ENCODE results near the gene VENTX. TPM values are rescaled to one million over a fixed set of nuclear protein-coding genes. Genes with fewer than 3 reads are reported as not detected.

Gene VENTX
- total RNA-seq, 1 donor from 2014 or later, result 0.23 TPM

DNA sequence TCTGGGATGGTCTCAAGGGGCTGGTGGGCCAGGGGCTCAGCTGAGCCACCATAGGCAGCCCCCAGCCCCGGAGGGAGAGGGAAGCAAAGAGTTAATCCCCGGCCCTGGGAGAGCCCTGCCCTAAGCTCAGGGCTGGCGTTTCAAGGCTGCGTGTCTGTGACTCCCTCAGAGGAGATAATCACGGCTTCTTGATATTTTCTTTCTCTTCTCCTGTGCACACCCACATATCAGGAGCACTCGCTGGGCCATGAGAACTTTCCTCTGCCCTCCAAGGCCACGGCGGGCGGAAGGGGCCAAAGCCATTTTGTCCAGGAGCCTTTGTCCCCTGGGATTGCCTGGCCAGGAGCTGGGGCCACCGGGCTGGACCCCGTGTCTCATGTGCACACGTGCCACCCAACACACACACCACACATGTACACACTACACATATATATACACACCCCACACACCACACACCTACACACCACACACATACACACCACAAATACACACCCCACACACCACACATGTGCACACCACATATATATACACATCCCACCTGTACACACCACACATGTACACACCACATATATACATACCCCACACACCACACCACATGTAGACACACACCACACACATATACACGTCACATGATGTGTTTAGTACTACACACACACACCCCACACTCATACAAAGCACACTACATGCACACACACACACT lies 16.9 kb downstream of the VENTX start:
- no peak for TF ChIP-seq CTCF (IDR thresholded peaks at IDR 0.05; ENCODE audit: unreplicated experiment)
- Mint-ChIP-seq H3K36me3 (ENCODE audit: low read depth, unreplicated experiment) (no peaks in the 10 kb centered on the region), H3K9me3 (ENCODE audit: unreplicated experiment) (no peaks in the 10 kb centered on the region), H3K27ac (ENCODE audit: unreplicated experiment) (no peak overlapping the region), H3K27me3 (ENCODE audit: unreplicated experiment) (peaks cover 13% of the 10 kb centered on the region), H3K4me1 (ENCODE audit: unreplicated experiment) (no peaks in the 10 kb centered on the region), H3K4me3 (ENCODE audit: unreplicated experiment) (no peak overlapping the region)
- no peak for DNase-seq (ENCODE audit: low spot score)

DNA sequence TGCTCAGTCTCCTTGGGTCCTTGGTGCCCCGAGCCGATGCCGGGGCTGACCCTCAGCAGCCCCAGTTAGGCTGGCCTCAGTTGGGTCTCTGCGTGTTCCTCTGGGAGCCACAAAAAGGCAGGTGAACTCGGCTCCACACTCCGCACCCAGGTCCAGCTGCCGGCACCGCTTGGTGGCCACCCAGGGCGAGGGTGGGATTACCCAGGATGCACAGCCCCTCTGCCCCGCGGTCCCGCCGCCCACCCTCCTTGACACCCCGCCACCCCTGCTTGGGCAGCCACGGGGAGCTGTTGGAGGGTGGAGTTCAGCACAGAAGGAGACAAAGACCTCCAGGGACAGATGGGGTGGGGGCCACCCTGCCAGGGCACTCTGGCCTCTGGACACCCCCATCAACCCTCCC lies 17.7 kb downstream of the VENTX start:
- H3K9me3 Mint-ChIP-seq (ENCODE audit: unreplicated experiment), result no peaks in the 10 kb centered on the region
- no peaks in the 10 kb centered on the region for H3K36me3 Mint-ChIP-seq (ENCODE audit: low read depth, unreplicated experiment)
- no peak overlapping the region for H3K27ac Mint-ChIP-seq (ENCODE audit: unreplicated experiment)
- no peaks in the 10 kb centered on the region for H3K4me1 Mint-ChIP-seq (ENCODE audit: unreplicated experiment)
- peaks cover 12% of the 10 kb centered on the region for H3K27me3 Mint-ChIP-seq (ENCODE audit: unreplicated experiment)
- no peak overlapping the region for H3K4me3 Mint-ChIP-seq (ENCODE audit: unreplicated experiment)
- no peak for TF ChIP-seq CTCF (IDR thresholded peaks at IDR 0.05; ENCODE audit: unreplicated experiment)
- no peak for DNase-seq (ENCODE audit: low spot score)

- H3K27ac Mint-ChIP-seq (ENCODE audit: unreplicated experiment), result no peak overlapping the region
Observed at GRCh38 chr10:133257489-133258065, 19.9 kb downstream of the VENTX start.

DNA sequence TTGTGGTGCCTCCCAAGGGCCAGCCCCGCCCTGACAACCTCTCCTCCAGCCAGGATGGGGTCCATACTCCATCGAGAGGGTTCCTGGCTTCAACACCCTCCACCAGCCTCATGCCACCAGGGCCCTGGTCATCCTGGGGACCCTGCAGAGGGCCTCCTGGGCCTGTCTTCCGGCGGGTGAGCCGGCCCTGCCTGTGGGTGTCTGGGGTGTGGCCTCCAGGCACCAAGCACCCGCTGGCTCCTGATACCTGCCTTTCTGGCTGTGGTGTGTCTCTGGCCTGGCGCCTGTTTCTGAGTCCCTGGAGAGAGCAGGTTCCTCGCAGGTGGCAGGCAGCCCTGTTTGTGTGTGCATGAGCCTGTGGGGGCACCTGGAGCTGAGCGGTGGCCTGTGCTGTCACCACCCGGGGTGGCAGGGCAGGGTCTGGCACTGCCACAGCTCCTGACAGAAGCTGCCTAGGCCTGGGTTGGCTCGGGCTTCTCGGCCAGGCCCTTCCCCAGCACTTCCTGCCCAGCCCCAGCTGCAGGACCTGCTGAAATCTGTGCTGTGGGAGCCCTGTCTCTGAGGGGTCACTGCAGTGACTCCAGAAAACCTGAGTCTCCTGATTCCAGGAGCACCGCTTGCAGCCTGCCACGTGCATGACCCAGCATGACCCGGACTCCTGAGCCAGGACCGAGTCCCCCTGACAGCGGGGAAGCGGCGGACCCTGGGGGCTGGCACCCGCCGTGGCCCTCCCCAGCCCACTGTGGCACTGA lies 20.6 kb downstream of the VENTX start:
- H3K27me3 Mint-ChIP-seq (ENCODE audit: unreplicated experiment), result peaks cover 12% of the 10 kb centered on the region
- no peak for TF ChIP-seq CTCF (IDR thresholded peaks at IDR 0.05; ENCODE audit: unreplicated experiment)
- H3K4me3 Mint-ChIP-seq (ENCODE audit: unreplicated experiment), result no peak overlapping the region
- H3K27ac Mint-ChIP-seq (ENCODE audit: unreplicated experiment), result no peak overlapping the region
- H3K9me3 Mint-ChIP-seq (ENCODE audit: unreplicated experiment), result no peaks in the 10 kb centered on the region
- DNase-seq (ENCODE audit: low spot score), result no peak
- H3K4me1 Mint-ChIP-seq (ENCODE audit: unreplicated experiment), result no peaks in the 10 kb centered on the region
- no peaks in the 10 kb centered on the region for H3K36me3 Mint-ChIP-seq (ENCODE audit: low read depth, unreplicated experiment)

More at GRCh38 chr10:133257489-133258065, 19.9 kb downstream of the VENTX start:
- Mint-ChIP-seq H3K9me3 (ENCODE audit: unreplicated experiment) (no peaks in the 10 kb centered on the region), H3K36me3 (ENCODE audit: low read depth, unreplicated experiment) (no peaks in the 10 kb centered on the region), H3K4me1 (ENCODE audit: unreplicated experiment) (no peaks in the 10 kb centered on the region), H3K4me3 (ENCODE audit: unreplicated experiment) (no peak overlapping the region), H3K27me3 (ENCODE audit: unreplicated experiment) (peaks cover 9% of the 10 kb centered on the region)
- DNase-seq (ENCODE audit: low spot score), result peak; percentile 57
- no peak for TF ChIP-seq CTCF (IDR thresholded peaks at IDR 0.05; ENCODE audit: unreplicated experiment)

All from endothelial cell (in vitro differentiated cells).